ENCODE results near the gene SFRP2.

SFRP2 gene

DNA sequence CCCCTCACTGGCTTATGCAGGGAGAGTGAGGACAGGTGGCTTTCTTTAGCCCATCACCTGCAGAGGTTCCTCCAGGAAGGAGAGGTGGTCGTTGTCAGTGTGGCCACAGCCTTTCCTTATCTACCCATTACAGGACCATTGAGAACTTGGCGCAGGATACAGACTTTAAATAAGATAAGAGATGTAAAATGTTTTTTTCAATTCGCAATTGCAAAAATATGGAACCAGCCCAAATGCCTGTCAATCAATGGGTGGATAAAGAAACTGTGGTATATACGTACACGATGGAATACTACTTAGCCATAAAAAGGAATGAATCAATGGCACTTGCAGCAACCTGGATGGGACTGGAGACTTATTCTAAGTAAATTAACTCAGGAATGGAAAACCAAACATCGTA lies 22.1 kb downstream of the SFRP2 start:
- no peak for DNase-seq (ENCODE audit: low spot score)

DNA sequence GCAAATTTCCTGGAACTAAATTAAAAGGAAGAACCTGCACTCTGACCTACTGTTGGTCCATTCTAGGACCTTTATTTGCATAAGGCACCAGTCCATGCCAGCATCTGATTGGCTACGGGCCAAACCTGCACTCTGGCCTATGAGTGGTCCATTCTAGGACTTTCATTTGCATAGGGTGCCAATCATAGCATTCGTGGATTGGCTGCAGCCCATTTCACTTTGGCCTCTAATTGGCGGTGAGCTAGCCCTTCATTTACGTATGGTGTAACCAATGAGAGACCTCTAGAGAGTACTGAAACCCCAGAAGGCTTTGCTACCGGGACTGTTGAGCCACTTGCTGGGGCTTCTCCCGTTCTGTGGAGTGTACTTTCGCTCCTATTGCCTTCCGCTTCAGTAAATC lies 23.0 kb downstream of the SFRP2 start:
- DNase-seq (ENCODE audit: low spot score): no peak

DNA sequence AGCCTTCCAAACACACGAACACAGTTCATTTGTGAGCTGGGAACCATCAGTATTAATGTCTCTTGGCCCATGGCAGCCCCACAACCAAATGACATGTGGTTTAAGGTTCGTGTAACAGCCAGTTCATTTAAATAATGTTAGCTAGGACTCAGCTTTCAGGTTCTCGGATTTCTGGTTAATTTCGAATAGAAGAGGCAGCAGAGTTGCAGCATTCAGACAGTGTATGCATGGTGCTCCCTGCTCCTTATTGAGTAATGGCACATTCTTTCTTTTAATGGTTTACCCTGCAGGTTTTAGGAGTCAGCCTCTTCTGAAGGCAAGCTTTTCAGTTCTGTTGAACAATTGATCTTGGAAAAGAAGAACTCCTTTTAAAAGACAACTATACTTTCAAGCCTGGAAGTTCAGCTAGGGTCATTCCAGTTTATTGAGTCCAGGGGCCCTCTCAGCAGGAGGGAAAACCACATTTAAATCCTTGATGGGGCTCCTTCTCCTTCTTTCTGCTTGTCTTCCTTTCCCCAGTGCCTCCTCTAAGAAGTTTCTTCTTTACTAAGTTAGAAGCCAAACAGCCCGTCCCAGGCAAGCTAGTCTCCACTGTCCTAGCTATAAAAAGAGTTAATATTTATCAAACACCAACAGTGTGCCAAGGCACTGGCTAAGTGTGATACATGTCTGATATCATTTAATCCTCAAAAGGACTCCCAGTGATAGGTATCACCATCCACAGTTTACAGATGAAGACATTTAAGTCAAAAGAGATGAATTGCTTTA lies 24.1 kb downstream of the SFRP2 start:
- no peak for DNase-seq (ENCODE audit: low spot score)

DNA sequence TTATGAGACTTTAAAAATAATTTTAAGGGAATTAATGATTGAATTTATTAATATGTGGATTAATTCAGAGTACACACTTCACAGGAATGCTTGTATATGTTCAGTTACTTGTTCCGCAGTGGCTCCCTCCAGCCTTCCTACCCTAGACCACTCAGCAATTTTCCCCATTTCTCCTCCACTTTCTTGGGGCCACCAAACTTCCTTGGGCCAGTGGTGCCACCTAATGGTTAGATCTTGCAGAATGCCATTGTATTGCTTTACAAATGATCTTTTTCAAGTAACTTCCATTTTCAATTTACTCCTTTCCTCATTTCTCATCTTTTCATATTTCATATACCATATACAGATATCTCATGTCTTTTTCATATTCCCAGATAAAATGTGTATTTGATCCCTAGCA lies 25.5 kb downstream of the SFRP2 start:
- no peak for DNase-seq (ENCODE audit: low spot score)

DNA sequence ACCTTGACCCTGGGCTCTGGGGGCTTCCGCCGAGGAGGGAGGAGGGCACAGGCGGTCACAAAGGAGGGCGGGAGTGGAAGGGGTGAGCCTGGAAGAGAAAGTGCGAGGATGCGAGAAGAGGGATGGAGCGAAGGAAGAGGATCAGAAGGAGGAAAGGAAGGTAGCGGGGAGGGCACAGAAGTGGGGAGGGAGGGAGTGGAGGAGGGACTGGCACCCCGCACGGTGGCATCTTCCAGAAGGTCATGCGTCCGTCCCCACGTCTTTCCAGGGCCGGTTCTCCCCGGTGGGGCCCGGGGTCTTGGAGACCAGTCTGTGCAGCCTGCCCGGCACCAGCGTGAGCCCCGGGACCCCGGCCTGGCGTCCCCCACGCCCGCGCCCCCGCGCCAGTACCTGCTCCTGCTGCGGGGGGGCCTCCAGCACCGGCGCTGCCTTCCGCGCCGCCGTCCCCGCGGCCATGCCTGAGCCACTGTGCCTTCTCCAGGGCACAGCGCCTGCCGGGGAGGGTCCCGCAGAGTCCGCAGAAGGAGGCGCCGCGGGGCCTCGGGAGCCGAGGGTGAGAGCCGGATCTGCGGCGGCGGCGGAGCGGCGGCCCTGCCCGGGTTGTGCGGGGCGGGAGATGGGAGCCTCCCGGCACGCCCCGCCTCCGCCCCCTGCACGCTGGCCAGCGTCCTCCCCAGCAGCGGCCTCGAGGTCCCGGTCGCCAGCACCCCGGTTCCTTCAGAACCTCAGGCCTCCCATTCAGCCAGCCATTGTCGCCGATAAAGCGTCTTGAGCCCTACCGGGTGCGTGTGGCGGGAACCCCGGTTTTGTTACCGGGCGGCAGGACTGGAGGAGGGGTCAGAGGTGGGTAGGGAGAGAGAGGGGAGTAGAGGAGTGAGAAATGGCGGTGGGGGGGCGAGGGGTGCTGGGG lies 29.2 kb downstream of the SFRP2 start, which contains the start of gene RNF175:
TSS of gene RNF175 (minus strand) at position 618 of the 910 bp plus-strand sequence. CDS start at position 456, 162 bp downstream.
- peak; percentile 57 for DNase-seq (ENCODE audit: low spot score)

DNA sequence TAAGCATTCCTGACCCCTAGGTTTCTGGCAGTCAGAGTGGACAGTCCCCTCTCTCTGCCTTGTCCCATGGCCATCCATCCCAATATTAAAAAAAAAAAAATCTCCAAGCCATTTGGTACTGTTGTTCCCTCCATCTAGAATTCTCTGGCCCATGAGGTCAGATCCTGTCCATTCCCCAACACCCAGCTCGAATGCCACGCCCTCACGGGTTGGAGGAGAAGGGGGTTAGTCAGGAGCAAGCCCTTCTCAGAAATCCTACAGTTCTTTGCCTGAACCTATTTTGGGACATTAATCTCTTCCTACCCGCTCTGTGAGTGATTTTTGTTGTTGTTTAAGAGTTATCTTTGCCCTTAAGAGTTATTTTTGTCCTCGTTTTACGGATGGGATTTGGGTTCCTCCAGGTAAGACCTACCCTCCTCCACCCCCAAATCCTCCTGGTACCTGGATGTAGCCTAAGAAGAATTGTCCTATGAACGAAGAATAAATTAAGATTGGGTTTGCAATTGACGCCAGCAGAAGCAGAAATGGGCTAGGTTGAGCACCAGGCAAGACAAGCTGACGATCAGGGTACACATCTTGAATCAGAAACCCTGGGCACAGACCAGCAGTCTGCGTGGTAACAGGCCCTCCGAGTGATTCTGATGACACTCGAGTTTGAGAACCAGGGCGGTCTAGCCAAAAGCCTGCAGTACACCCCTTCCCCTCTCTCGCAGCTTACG lies 30.0 kb downstream of the SFRP2 start:
- no peak for DNase-seq (ENCODE audit: low spot score)

DNA sequence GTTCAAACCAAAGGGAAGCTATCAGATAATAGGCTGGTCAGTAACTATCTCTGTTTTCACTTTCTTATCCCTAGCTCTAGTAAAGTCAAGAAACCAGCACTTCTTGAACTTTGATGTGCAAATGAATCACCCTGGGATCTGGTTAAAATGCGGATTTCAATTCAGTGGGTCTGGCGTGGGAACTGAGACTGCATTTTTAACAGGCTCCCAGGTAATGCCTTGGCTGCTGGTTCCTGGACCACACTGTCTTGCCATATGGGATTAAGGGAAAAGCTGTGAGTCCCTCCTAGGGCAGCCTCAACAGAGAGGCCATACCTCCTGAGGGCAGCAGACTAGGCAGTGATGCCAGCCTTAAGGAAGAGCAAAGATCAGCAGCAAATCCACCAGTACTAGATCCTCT lies 30.7 kb downstream of the SFRP2 start:
- no peak for DNase-seq (ENCODE audit: low spot score)

DNA sequence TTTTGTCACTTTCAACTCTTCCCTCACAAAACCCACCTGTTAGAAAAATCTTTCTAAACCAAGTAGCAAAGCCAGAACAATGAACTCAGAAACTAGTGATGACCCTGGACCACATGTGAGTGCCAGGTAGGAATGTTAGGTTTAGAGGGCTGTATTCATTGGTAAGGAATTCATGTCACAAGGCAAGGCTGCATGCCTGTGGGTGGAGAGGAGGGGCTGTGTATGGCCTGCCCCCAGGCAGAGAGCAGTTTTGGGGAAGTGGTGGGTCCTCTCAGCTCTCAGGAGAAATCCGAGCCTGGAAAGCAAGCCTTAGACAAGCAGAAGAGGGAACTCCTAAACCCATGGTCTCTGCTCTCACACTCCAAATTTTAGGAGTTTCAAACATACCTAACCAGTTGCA lies 31.5 kb downstream of the SFRP2 start:
- DNase-seq (ENCODE audit: low spot score): no peak

DNA sequence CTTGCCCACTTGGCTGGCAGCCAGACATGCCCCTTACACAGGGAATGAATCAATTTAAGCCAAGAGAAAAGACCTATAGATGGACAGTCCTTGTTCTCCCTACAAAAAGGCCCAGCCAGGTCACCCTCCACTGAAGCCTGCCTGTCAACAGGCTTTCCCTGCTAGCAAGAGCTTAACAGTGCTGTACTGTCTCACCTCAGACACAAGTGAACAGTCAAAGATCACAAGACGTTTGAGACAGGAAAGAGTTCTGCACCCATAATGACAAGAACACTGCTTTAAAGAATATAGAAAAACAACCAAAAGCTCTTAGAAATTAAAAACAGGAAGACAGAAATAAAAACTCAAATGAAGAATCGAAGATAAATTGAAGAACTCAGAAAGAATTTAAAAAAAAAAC lies 33.7 kb downstream of the SFRP2 start:
- no peak for DNase-seq (ENCODE audit: low spot score)

DNA sequence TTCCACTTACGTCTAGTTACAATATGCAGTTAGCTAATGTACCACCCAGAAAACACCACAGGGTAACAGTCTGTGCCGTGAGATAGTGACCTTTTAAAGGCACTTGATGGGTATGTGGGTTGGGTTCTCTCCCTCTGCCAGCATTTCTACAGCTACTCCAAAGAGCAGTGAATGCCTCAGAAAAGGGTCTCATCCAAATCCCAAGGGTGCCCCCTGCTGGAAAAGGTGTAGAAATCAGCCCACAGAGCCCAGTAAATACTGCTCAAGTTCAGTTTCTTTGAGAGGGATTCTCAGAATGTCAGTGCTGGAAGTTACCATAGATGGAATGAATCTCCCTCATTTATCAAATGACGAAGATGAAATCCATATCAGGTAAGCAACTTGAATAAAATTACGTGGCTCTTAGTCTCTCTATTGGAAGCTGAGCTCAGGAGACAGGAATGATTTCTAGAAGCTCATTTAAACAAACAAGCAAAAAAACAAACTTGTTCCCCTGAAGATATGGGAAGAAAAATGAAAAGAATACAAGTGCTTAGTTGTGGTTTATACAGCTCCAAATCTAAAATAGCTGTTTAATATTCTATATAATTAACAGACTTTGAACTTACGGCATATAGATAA lies 38.6 kb downstream of the SFRP2 start:
- peak; percentile 74 for DNase-seq (ENCODE audit: low spot score)

DNA sequence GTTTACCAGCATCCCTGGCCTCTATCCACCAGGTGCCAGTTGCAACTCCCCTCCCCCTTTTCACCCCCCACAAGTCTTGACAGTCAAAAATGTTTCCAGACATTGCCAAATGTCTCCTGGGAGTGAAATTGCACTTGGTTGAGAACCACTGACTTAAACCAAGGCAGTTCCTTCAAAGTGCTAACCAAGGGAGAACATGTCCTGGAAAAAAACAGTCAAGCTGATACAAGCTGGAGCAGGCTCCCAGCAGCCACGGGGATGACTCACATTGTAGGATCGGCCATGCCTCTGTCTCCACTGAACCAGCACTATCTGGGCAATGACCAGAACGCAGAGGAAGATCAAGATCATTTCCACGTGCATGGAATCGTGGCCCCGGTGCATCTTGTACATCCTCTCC lies 40.5 kb downstream of the SFRP2 start:
- no peak for DNase-seq (ENCODE audit: low spot score)

DNA sequence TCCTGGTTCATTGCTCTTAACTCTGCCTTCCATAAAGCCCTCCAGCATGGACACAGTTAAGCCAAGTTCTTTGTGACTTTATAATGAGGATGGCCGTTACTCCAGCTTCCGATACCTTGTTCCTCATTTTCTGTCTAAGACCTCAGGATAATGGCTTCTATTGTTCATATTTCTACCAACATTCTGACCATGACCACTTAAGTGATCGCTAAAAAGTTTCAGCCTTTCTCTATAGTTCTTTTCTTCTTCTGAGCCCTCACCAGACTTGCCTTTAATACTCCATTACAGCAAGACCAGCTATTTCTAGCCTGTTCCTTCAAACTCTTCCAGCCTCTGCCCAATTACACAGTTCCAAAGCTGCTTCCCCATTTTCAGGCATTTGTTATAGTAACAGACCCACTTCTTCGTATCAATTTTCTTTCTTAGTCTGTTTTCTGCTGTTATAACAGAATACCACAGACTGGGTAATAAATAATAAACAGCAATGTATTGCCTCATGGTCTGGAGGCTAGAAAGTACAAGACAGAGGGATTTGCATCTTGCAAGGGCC lies 41.4 kb downstream of the SFRP2 start:
- no peak for DNase-seq (ENCODE audit: low spot score)

DNA sequence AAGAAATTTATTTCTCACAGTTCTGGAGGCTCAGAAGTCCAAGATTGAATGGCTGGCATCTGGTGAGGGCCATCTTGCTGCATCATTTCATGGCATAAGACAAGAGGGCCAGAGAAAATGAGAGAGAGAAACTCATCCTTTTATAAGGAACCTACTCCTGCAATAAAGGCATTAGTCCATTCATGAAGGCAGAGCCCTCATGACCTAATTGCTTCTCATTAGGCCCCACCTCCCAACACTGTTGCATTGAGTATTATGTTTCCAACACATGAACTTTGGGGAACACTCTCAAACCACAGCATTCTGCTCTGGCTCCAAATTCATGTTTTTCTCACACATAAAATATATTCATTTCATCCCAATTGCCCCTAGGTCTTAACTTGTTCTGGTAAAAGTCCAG lies 43.2 kb downstream of the SFRP2 start:
- DNase-seq (ENCODE audit: low spot score): no peak

DNA sequence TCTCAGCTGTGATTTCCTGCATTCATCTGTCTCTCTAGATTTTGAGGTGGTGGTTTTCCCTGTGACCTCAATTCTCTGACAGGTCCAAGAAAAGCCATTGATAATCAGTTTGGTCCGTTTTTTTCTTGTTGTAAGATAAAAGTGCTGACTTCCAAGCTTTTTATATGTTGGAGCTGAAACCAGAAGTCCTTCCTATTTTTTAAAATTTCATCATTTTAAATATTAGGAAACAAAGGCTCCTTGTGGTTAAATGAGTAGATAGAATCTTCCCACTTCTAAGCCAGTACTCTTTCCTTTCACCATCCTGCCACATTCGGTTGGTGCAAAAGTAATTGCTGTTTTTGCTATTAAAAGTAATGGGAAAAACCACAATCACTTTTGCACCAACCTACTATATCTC lies 47.3 kb downstream of the SFRP2 start:
- no peak for DNase-seq (ENCODE audit: low spot score)

DNA sequence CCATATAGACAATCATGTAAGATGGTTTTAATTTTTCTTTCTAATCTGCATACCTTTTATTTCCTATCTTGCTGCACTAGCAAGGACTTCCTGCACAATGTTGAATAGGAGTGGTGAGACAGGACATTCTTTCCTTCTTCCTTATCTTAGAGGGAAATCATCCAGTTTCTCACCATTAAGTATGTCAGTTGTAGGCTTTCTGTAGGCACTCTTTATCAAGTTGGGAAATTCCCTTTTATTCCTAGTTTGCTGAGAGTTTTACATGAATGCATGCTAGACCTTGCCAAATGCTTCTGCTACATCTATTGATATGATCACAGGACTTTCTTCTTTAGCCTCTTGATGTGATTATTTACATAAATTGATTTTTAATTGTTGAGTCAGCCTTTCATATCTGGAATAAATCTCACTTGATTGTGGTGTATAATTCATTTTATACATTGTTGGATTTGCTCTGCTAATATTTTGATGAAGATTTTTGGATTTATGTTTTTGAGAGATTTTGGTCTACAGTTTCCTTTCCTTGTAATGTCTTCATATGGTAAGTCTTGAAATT lies 52.9 kb downstream of the SFRP2 start:
- no peak for DNase-seq (ENCODE audit: low spot score)

DNA sequence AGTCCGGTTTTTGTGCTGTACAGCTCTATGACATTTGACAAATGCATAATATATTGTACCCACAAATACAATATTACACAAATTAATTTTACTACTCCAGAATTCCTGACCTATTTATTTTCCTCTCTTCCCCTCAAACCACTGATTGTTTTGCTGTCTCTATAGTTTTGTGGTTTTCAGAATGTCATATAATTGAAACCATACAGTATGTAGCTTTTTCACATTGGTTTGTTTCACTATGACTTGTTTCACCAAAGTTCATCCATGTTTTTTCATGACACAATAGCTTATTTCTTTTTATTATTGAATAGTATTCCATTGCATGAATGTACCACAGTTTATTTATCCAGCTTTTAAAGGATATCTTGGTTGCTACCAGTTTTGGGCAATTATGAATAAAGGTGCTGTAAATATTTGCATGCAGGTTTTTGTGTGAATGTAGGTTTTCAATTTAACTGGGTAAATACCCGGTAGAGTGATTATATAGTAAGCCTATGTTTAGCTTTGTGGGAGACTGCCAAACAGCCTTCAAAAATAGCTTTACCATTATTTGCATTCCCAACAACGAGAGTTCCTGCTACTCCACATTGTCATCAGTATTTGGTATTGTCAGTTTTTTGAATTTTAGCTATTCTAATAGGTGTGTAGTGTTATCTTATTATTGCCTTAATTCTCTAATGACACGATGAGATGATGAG lies 55.0 kb downstream of the SFRP2 start:
- no peak for DNase-seq (ENCODE audit: low spot score)

DNA sequence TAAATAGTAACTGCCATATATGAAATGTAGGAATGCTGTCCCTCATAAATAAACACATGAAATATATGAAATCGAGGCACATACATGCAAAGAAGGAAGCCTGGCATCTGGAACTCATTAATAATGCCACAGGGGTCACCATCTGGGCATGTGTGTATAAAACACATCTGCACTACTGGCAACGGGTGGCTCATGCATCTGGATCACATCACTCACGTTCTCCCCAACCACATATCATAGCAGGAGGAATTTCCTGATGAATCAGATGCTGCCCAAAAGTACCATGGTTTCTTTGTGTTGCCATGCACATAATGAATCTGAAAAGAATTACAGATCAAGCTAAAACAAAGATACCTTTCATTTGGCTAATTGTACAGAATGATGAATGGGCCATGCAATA lies 57.6 kb downstream of the SFRP2 start:
- no peak for DNase-seq (ENCODE audit: low spot score)
